Kasumi-1 (cell line): Measurements from ENCODE around the gene RHBDD2.
"Not testable (repeated sequence)": the region's sequence is repeated elsewhere in the genome, so short reads cannot be mapped to it uniquely, and the experiment has no call there.

Source experiments
- DNase-seq, 2 experiments: peaks; one replicate each; lab custom pipeline; 2025; lab: John Stamatoyannopoulos, UW

RHBDD2 gene

GRCh38 chr7:75889223-75889825 lies 10.5 kb downstream of the RHBDD2 start:
- no peak for DNase-seq

GRCh38 chr7:75889826-75890225 lies 11.0 kb downstream of the RHBDD2 start:
- DNase-seq = no peak

GRCh38 chr7:75891237-75891636 lies 12.4 kb downstream of the RHBDD2 start:
- not testable (repeated sequence) for DNase-seq

GRCh38 chr7:75891815-75892411 lies 13.1 kb downstream of the RHBDD2 start:
- no peak for DNase-seq

- no peak for DNase-seq
Measured at GRCh38 chr7:75892634-75893272, 13.9 kb downstream of the RHBDD2 start.

- DNase-seq = no peak
Measured at GRCh38 chr7:75896803-75897327, 18.0 kb downstream of the RHBDD2 start.

GRCh38 chr7:75900617-75901315 lies 21.9 kb downstream of the RHBDD2 start:
- DNase-seq = no peak

- DNase-seq = peak in 1 of 2 experiments; percentile 10
Measured at GRCh38 chr7:75905785-75906604, 27.2 kb downstream of the RHBDD2 start.

GRCh38 chr7:75906991-75907667 lies 28.3 kb downstream of the RHBDD2 start:
- no peak for DNase-seq

- DNase-seq = not testable (repeated sequence)
Measured at GRCh38 chr7:75907668-75908039, 28.8 kb downstream of the RHBDD2 start.

- no peak for DNase-seq
Measured at GRCh38 chr7:75909521-75910132, 30.8 kb downstream of the RHBDD2 start.

- DNase-seq = not testable (repeated sequence)
Measured at GRCh38 chr7:75911186-75911585, 32.4 kb downstream of the RHBDD2 start.

GRCh38 chr7:75913437-75913836 lies 34.6 kb downstream of the RHBDD2 start:
- no peak for DNase-seq

GRCh38 chr7:75914169-75914654 lies 35.4 kb downstream of the RHBDD2 start:
- DNase-seq = peak in 1 of 2 experiments; percentile 51

- DNase-seq = peak; percentile 79 to 82
Measured at GRCh38 chr7:75914655-75915415, 36.0 kb downstream of the RHBDD2 start, which contains the start of gene POR. TSS of gene POR (plus strand) at chr7:75915155. CDS start at chr7:75954002, 38,847 bp downstream.

- DNase-seq = peak; percentile 24 to 32
Measured at GRCh38 chr7:75915416-75916156, 36.8 kb downstream of the RHBDD2 start.

- no peak for DNase-seq
Measured at GRCh38 chr7:75916259-75916658, 37.4 kb downstream of the RHBDD2 start.

- DNase-seq = no peak
Measured at GRCh38 chr7:75916685-75917634, 38.1 kb downstream of the RHBDD2 start.
